Fibroblast of villous mesenchyme (primary cell): Measurements from ENCODE around the gene ADAM15. TPM values are rescaled to one million over a fixed set of nuclear protein-coding genes. Genes with fewer than 3 reads are reported as not detected.

Experiments
- DNase-seq: peaks from one replicate; pipeline ENCODE4 v3.0.0-alpha.2; 2010; ENCODE audit warnings: low read depth
- H3K4me3 ChIP-seq: 2 replicates; pipeline ENCODE4 v1.5.1; 2011; ENCODE audit warnings: low read depth, mild to moderate bottlenecking, low read length
- total RNA-seq: library from RNA; depleted of rRNA; stranded (reverse); fragments of >200 nt; gene quantifications from 2 replicates; pipeline ENCODE4 v1.2.3, GENCODE V29; 2012
- TF ChIP-seq, protein P1 (sequence below): IDR thresholded peaks from 2 replicates; pipeline ENCODE4 v1.5.1; 2012; ENCODE audit warnings: low read depth, mild to moderate bottlenecking, low read length; ENCODE audit not compliant: insufficient read depth

The ADAM15 gene, protein sequence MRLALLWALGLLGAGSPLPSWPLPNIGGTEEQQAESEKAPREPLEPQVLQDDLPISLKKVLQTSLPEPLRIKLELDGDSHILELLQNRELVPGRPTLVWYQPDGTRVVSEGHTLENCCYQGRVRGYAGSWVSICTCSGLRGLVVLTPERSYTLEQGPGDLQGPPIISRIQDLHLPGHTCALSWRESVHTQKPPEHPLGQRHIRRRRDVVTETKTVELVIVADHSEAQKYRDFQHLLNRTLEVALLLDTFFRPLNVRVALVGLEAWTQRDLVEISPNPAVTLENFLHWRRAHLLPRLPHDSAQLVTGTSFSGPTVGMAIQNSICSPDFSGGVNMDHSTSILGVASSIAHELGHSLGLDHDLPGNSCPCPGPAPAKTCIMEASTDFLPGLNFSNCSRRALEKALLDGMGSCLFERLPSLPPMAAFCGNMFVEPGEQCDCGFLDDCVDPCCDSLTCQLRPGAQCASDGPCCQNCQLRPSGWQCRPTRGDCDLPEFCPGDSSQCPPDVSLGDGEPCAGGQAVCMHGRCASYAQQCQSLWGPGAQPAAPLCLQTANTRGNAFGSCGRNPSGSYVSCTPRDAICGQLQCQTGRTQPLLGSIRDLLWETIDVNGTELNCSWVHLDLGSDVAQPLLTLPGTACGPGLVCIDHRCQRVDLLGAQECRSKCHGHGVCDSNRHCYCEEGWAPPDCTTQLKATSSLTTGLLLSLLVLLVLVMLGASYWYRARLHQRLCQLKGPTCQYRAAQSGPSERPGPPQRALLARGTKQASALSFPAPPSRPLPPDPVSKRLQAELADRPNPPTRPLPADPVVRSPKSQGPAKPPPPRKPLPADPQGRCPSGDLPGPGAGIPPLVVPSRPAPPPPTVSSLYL
- total RNA-seq: 41.2 and 49.2 TPM in 2 replicates

DNA sequence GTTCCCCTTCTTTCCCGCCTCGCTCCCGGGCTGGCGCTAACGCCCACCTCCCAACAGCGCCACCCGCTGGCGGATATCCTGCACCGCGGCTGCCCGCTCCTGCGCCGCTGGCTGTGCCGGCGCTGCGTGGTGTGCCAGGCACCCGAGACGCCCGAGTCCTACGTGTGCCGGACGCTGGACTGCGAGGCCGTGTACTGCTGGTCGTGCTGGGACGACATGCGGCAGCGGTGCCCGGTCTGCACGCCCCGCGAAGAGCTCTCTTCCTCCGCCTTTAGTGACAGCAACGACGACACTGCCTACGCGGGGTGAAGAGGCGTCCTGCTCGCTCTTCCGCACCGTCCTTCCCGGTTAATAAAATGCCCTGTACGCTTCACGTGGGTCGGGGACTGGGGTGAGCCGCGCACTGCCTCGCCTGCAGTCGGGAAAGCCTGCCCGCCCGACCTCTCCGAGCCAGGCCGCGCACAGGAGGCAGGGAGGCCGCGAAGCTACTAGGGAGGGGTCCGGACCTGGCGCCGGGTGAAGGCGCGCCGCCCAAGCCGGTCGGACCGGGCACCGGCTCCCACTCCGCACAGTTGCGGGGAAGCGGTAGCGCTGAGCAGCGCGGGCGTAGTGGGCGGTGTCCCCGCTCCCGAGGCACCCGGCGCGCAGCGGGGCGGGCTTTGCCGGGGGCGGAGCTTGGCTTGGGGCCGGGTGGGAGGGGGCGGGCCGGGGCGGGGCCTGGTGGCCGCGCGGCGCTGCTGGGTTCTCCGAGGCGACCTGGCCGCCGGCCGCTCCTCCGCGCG is at the start of gene ADAM15:
Gene ADAM15, plus strand, starts transcription at position 757 of the 782 bp plus-strand sequence. CDS start 71 bp downstream, outside the sequence.
- peak; percentile 79 for DNase-seq
- TF ChIP-seq, protein P1, sequence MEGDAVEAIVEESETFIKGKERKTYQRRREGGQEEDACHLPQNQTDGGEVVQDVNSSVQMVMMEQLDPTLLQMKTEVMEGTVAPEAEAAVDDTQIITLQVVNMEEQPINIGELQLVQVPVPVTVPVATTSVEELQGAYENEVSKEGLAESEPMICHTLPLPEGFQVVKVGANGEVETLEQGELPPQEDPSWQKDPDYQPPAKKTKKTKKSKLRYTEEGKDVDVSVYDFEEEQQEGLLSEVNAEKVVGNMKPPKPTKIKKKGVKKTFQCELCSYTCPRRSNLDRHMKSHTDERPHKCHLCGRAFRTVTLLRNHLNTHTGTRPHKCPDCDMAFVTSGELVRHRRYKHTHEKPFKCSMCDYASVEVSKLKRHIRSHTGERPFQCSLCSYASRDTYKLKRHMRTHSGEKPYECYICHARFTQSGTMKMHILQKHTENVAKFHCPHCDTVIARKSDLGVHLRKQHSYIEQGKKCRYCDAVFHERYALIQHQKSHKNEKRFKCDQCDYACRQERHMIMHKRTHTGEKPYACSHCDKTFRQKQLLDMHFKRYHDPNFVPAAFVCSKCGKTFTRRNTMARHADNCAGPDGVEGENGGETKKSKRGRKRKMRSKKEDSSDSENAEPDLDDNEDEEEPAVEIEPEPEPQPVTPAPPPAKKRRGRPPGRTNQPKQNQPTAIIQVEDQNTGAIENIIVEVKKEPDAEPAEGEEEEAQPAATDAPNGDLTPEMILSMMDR: peak; percentile 86
- H3K4me3 ChIP-seq: peak within 1 kb of the TSS; percentile 74

DNA sequence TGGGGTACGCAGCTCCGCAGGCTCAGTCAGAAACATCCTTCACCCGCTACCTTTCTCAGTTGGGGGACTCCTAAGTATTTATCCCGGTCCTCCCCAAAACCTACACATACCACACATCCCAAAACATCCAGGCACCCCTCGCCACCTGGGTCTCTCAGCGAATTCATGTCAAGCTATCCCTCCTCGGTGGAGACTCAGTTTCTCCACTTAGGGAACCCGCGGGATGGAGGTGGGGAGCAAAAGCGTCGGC is 49.8 kb upstream of the ADAM15 start:
- TF ChIP-seq, protein P1: no peak
- DNase-seq: no peak
- peak overlapping the region; percentile 93 for H3K4me3 ChIP-seq

DNA sequence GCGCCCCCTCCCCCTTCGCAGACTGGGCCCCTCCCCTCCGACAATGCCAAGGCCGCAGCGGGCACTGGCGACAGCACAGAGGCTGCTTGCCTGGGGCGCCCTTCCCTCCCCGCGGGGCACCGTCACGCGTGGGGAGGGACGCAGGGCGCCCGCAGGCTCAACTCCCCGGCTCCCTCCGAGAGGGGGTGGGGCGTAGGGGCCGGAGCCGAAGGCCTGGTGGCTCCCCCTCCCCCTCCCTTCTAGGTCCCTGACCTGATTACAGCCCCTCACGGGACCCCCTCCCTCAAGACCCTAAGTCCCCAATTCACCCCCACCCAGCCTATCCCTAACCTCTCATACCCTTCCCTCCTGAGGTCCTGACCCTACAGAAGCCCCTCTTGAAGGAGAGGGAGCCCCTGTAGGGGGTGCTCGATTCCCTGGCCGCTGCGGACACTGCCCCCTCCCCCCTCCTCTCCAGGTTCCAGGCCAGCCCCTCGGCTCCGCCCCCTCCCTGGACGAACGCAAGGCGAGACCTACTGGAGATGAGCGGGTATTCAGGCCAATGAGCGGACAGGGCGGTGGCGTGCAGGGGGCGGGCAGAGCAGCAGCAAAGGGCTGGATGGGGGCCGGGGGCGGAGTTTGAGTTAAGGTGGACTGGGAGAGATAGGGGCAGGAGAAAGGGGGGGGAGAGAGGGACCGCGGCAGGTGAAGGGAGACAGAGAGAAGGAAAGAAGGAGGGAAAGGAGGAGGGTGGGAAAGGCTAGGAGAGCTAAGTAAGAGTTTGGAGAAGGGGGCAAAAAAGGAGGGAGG is 49.2 kb upstream of the ADAM15 start:
- H3K4me3 ChIP-seq: peak overlapping the region; percentile 93
- DNase-seq: peak; percentile 99
- TF ChIP-seq, protein P1: peak; percentile 50

DNA sequence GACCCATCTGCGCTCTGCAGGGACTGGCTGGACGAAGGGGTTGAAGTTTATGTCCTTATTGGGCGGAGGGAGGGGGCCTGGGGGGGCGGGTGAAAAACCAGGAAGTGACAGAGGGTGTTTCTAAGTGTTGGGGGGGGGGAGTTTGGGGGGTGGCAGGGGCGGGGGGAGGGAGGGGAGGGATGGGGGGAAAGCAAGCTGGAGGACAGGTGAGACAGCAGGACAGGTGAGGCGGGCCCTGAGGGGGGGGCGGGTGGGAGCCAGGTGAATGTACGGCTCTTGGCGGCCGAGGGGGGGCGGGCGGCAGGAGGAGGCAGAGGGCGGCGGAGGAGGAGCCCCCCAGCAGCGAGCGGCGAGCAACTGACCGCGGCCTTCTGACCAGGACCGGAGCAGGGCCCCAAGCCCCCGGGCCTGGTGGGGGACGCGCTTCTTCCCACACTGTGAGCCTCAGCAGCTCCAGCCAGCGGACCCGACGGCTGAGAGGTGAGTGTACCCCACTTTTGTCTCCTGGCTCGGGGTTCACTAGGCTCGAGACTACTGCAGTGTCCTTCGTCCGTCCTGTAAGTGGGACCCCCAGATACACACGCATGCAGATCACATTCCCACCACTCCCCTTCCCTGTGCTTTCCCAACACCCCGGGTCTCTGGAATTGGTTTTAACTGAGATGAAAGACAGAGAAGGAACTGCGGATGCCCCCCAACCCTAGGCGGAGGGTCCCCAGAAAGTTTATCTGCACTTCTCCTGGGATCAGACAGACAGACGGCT is 48.5 kb upstream of the ADAM15 start, which contains the start of gene ZBTB7B:
Gene ZBTB7B, plus strand, starts transcription at position 339 of the 763 bp plus-strand sequence. CDS start 11,859 bp downstream, outside the sequence.
- TF ChIP-seq, protein P1: no peak
- DNase-seq: peak; percentile 20
- H3K4me3 ChIP-seq: peak within 1 kb of the TSS; percentile 93

DNA sequence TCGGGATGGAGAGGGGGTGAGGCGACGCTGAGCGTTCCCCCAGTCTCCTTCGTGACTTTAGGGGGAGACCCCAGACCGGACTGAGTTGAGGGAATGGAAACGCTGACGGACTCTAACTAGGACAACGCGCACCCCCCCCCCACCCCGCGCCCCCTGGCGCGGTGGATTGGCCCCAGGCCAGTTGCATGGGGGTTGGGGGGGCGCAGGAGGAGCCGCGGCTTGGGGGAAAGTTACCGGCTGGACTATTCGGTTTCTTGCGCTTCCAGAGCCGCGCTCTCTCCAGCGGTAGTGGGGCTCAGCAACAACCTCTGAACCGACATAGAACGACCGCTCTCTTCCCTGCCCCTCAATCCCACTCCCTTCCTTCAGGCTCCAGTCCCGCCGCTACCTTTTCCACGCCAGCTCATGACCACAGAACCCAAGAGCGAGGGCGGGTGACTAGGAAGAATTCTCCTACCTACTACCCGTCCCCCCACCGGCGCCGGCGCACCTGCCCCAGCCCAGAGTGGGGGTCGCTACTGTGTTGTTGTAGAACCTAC is 47.8 kb upstream of the ADAM15 start:
- H3K4me3 ChIP-seq: peak overlapping the region; percentile 93
- TF ChIP-seq, protein P1: no peak
- peak; percentile 30 for DNase-seq
